SKM-1 (cell line): ENCODE measurements around the gene RNMT.
A peak's percentile ranks its signal among the peaks of the same experiment; 100 is the strongest.
"Not testable (repeated sequence)": the region's sequence is repeated elsewhere in the genome, so short reads cannot be mapped to it uniquely, and the experiment has no call there.

Source experiments
- DNase-seq: peaks from one replicate; lab custom pipeline; 2025; ENCODE audit not compliant: unreplicated experiment; lab: John Stamatoyannopoulos, UW

The RNMT gene

GRCh38 chr18:13726232-13726971, at the start of gene RNMT, which contains the start of gene FAM210A:
RNMT (plus strand) TSS chr18:13726673; CDS start chr18:13731518, 4,845 bp downstream.
FAM210A (minus strand) TSS chr18:13726558; CDS start chr18:13682077, 44,481 bp downstream.
- DNase-seq = peak; percentile 94

GRCh38 chr18:13677350-13677749, 49.1 kb upstream of the RNMT start:
- not testable (repeated sequence) for DNase-seq

GRCh38 chr18:13680612-13681011, 45.9 kb upstream of the RNMT start:
- no peak for DNase-seq

GRCh38 chr18:13681701-13682100, 44.8 kb upstream of the RNMT start:
- DNase-seq = no peak

- DNase-seq = no peak
Measured at GRCh38 chr18:13684546-13684945, 41.9 kb upstream of the RNMT start.

- no peak for DNase-seq
Measured at GRCh38 chr18:13688191-13689136, 38.0 kb upstream of the RNMT start.

- DNase-seq = not testable (repeated sequence)
Measured at GRCh38 chr18:13690060-13690459, 36.4 kb upstream of the RNMT start.

- DNase-seq = not testable (repeated sequence)
Measured at GRCh38 chr18:13695337-13695736, 31.1 kb upstream of the RNMT start.

GRCh38 chr18:13696961-13697360, 29.5 kb upstream of the RNMT start:
- DNase-seq = no peak

- no peak for DNase-seq
Measured at GRCh38 chr18:13700153-13700552, 26.3 kb upstream of the RNMT start.

GRCh38 chr18:13703899-13704298, 22.6 kb upstream of the RNMT start:
- DNase-seq = no peak

- no peak for DNase-seq
Measured at GRCh38 chr18:13710414-13710831, 16.1 kb upstream of the RNMT start.

GRCh38 chr18:13712400-13713131, 13.9 kb upstream of the RNMT start:
- no peak for DNase-seq

GRCh38 chr18:13713455-13714055, 12.9 kb upstream of the RNMT start:
- no peak for DNase-seq

GRCh38 chr18:13715330-13715729, 11.1 kb upstream of the RNMT start:
- no peak for DNase-seq

- DNase-seq = no peak
Measured at GRCh38 chr18:13716916-13717315, 9.6 kb upstream of the RNMT start.

- no peak for DNase-seq
Measured at GRCh38 chr18:13720123-13720522, 6.3 kb upstream of the RNMT start.

GRCh38 chr18:13720847-13721246, 5.6 kb upstream of the RNMT start:
- no peak for DNase-seq

- no peak for DNase-seq
Measured at GRCh38 chr18:13725566-13726231, 774 bp upstream of the RNMT start.

- no peak for DNase-seq
Measured at GRCh38 chr18:13726972-13727331, 479 bp downstream of the RNMT start.
